Measurements from ENCODE around the gene SLC9A9.

DNA sequence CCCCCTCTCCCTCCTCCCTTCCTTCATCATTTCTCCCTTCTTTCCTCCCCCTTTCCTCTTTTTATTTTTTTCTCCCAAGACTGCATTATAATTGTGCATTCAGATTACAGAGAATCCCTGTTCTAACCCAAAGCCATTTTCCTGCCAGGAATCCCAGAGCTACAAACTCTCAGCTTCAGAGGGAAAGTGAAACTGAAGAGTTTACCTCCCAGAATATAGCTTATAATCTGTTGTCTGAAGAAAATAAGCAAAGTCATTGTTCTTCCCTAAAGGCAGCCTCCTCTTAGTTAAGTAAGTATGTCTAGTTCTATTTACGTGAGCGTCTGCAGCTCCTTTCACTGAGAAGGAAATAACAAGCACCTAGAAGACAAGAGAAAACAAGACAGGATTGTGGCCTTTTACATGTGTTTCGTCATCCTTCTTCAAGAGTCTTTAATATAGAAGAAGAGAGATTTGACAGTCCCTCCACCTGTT, 631.5 kb downstream of the SLC9A9 start:
- TF ChIP-seq, protein P1, sequence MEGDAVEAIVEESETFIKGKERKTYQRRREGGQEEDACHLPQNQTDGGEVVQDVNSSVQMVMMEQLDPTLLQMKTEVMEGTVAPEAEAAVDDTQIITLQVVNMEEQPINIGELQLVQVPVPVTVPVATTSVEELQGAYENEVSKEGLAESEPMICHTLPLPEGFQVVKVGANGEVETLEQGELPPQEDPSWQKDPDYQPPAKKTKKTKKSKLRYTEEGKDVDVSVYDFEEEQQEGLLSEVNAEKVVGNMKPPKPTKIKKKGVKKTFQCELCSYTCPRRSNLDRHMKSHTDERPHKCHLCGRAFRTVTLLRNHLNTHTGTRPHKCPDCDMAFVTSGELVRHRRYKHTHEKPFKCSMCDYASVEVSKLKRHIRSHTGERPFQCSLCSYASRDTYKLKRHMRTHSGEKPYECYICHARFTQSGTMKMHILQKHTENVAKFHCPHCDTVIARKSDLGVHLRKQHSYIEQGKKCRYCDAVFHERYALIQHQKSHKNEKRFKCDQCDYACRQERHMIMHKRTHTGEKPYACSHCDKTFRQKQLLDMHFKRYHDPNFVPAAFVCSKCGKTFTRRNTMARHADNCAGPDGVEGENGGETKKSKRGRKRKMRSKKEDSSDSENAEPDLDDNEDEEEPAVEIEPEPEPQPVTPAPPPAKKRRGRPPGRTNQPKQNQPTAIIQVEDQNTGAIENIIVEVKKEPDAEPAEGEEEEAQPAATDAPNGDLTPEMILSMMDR (IDR thresholded peaks at IDR 0.05) = no peak
- TF ChIP-seq POLR2A (IDR thresholded peaks at IDR 0.05) = no peak

Measured in uterus (tissue), 2 donors.